ENCODE results near the gene RAPGEF4. TPM values are rescaled to one million over a fixed set of nuclear protein-coding genes. Genes with fewer than 3 reads are reported as not detected.

The RAPGEF4 gene
- total RNA-seq, 1 experiment from 2014 or later = 1.4 TPM

DNA sequence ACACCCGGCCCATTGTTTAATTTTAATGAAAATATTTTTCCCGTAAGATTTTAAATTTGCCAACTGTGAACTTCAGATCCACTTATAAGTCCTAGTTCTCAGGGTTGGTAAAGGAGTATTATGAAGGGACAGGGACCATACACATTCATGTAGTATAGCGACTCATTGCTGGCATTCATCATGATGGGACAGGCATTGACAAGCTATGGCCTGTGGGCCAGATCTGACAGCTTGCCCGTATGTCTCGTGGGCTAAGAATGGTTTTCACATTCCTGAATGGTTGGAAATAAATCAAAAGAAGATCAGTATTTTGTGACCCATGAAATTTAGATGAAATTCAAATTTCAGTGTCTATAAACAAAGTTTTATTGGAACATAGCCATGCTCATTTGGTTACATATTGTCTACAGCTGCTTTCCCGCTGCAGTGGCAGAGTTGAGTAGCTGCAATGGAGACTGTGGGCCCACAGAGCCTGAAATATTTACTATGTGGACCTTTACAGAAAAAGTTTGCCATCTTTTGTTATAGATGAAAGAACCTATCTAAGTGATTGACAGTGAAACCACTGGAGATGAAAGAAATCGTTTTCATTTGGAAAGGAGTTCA lies 4.1 kb downstream of the RAPGEF4 start:
- Histone ChIP-seq H4K91ac (ENCODE audit: insufficient read length, low read depth, low read length) (no peak overlapping the region), H2BK120ac (ENCODE audit: low read depth, low read length, poor library complexity, severe bottlenecking) (no peak overlapping the region), H3T11ph (ENCODE audit: low read length) (no peak overlapping the region), H3K4me1 (ENCODE audit: insufficient read depth, low read length) (no peaks in the 10 kb centered on the region), H2BK12ac (ENCODE audit: insufficient read length, low read depth, low read length) (no peak overlapping the region), H2AFZ (ENCODE audit: low read length) (no peak overlapping the region), H3K9ac (ENCODE audit: extremely low read depth, insufficient read length, low read length) (no peak overlapping the region), H2AK5ac (ENCODE audit: insufficient read length, low read length) (no peak overlapping the region), H3K79me1 (ENCODE audit: insufficient read depth, low read depth, low read length, poor library complexity, severe bottlenecking) (no peaks in the 10 kb centered on the region), H2BK20ac (ENCODE audit: low read depth, low read length, poor library complexity, severe bottlenecking) (no peak overlapping the region), H4K8ac (replicated peaks; ENCODE audit: insufficient read length, low read depth, low read length) (no peak overlapping the region), H3K9me3 (ENCODE audit: control insufficient read depth, low read depth, low read length) (no peaks in the 10 kb centered on the region), H4K5ac (ENCODE audit: insufficient read length, low read depth, low read length) (no peak overlapping the region), H3K18ac (ENCODE audit: insufficient read length, low read depth, low read length) (no peak overlapping the region), H3K14ac (ENCODE audit: insufficient read depth, low read length) (no peak overlapping the region), H2BK5ac (ENCODE audit: insufficient read length, low read length) (no peak overlapping the region), H3K4ac (ENCODE audit: low read depth, low read length) (no peak overlapping the region), H3K27ac (ENCODE audit: insufficient read length, low read depth, low read length) (no peak overlapping the region), H3K56ac (ENCODE audit: insufficient read length, low read depth, low read length) (no peak overlapping the region), H3K27me3 (ENCODE audit: insufficient read depth, low read length) (peaks cover 5% of the 10 kb centered on the region; the same call in 1 of the 2 replicates), H2BK15ac (ENCODE audit: low read depth, low read length) (no peak overlapping the region; the same call in 1 of the 2 replicates), H3K23me2 (ENCODE audit: insufficient read length, low read depth, low read length, poor library complexity, severe bottlenecking) (peaks cover 8% of the 10 kb centered on the region), H3K23ac (ENCODE audit: insufficient read length, low read depth, low read length) (no peak overlapping the region), H4K20me1 (ENCODE audit: control insufficient read depth, insufficient read depth, insufficient read length) (no peaks in the 10 kb centered on the region), H3K79me2 (ENCODE audit: insufficient read depth, low read length) (no peaks in the 10 kb centered on the region), H3K4me2 (ENCODE audit: insufficient read depth, insufficient read length, low read length) (no peak overlapping the region)
- no CpG with 5 or more reads among the region's 7 CpGs for WGBS (ENCODE audit: extremely low coverage, insufficient read length, low lambda C conversion rate)
- H3K36me3 Mint-ChIP-seq (ENCODE audit: insufficient read depth in 1 of 3, low read depth in 3 of 3) = peaks cover 2 to 12% (median 7%) of the 10 kb centered on the region in 3 experiments; a peak in 6 of 7 replicates
- DNase-seq = no peak
- H3K27ac Mint-ChIP-seq = no peak overlapping the region
- TF ChIP-seq, protein P1, sequence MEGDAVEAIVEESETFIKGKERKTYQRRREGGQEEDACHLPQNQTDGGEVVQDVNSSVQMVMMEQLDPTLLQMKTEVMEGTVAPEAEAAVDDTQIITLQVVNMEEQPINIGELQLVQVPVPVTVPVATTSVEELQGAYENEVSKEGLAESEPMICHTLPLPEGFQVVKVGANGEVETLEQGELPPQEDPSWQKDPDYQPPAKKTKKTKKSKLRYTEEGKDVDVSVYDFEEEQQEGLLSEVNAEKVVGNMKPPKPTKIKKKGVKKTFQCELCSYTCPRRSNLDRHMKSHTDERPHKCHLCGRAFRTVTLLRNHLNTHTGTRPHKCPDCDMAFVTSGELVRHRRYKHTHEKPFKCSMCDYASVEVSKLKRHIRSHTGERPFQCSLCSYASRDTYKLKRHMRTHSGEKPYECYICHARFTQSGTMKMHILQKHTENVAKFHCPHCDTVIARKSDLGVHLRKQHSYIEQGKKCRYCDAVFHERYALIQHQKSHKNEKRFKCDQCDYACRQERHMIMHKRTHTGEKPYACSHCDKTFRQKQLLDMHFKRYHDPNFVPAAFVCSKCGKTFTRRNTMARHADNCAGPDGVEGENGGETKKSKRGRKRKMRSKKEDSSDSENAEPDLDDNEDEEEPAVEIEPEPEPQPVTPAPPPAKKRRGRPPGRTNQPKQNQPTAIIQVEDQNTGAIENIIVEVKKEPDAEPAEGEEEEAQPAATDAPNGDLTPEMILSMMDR (conservative IDR thresholded peaks at IDR 0.05) = no peak
- H3K4me1 Mint-ChIP-seq = peaks cover 18 to 20% of the 10 kb centered on the region in 2 experiments
- peaks cover 35% of the 10 kb centered on the region for H3K27me3 Mint-ChIP-seq (ENCODE audit: low read depth)
- H3K4me3 Mint-ChIP-seq = no peak overlapping the region
- H3K9me3 Mint-ChIP-seq = peaks cover 7 to 8% of the 10 kb centered on the region in 2 experiments; a peak in 4 of 5 replicates
